SU-DHL-6 (cell line): ENCODE data around the gene VSX2.

ENCODE experiments used
- H2AFZ ChIP-seq: fragments of 200-600 bp; sonication (generic); 2 replicates; pipeline ENCODE4 v1.6.1; 2014; ENCODE audit warnings: low read depth, mild to moderate bottlenecking, moderate library complexity, mixed read lengths, antibody characterized with exemption, low read length; ENCODE audit not compliant: severe bottlenecking
- H3F3A ChIP-seq: fragments of 200-600 bp; shearing (Covaris generic); 2 replicates; pipeline ENCODE4 v1.6.0; 2016; ENCODE audit warnings: antibody characterized with exemption, mild to moderate bottlenecking; ENCODE audit not compliant: insufficient read depth
- H3K27ac ChIP-seq: fragments of 200-600 bp; sonication (generic); 2 replicates; pipeline ENCODE4 v1.5.1; 2016; ENCODE audit warnings: low read depth, mild to moderate bottlenecking, low read length, moderate library complexity, mixed read lengths
- H3K27me3 ChIP-seq: fragments of 200-600 bp; sonication (generic), shearing (Covaris generic); 2 replicates; pipeline ENCODE4 v1.6.0; 2014; ENCODE audit warnings: mild to moderate bottlenecking, low read length
- H3K36me3 ChIP-seq: fragments of 200-600 bp; sonication (generic); 2 replicates; pipeline ENCODE4 v1.6.1; 2014; ENCODE audit warnings: mild to moderate bottlenecking, low read length, mixed read lengths
- H3K4me2 ChIP-seq: fragments of 300-600, 200-600 bp; shearing (Covaris generic), sonication (generic); 2 replicates; pipeline ENCODE4 v1.6.0; 2014; ENCODE audit warnings: low read length, low read depth, mild to moderate bottlenecking; ENCODE audit not compliant: poor library complexity, severe bottlenecking
- H3K4me3 ChIP-seq: fragments of 200-600 bp; sonication (generic); 2 replicates; pipeline ENCODE4 v1.5.1; 2014; ENCODE audit warnings: antibody characterized with exemption, low read length, mild to moderate bottlenecking, mixed read lengths; ENCODE audit not compliant: insufficient read depth, poor library complexity, severe bottlenecking
- H3K79me2 ChIP-seq: fragments of 200-600 bp; sonication (generic); 2 replicates; pipeline ENCODE4 v1.6.1; 2014; ENCODE audit warnings: mild to moderate bottlenecking, low read length, moderate library complexity; ENCODE audit not compliant: insufficient read depth
- H3K9ac ChIP-seq: fragments of 200-600 bp; sonication (generic); 2 replicates; pipeline ENCODE4 v1.7.0; 2014; ENCODE audit warnings: mild to moderate bottlenecking, low read length
- H3K9me2 ChIP-seq: fragments of 200-600 bp; sonication (generic); replicated peaks from 2 replicates; pipeline ENCODE4 v1.6.1; 2014; ENCODE audit warnings: low read length; ENCODE audit not compliant: insufficient read depth
- H3K9me3 ChIP-seq: fragments of 200-600 bp; sonication (generic); 2 replicates; pipeline ENCODE4 v1.6.1; 2014; ENCODE audit warnings: low read length, mixed read lengths; ENCODE audit not compliant: insufficient read depth
- H4K20me1 ChIP-seq: fragments of 200-600 bp; sonication (generic); 2 replicates; pipeline ENCODE4 v1.6.1; 2014; ENCODE audit warnings: low read depth, mild to moderate bottlenecking, antibody characterized with exemption, low read length, moderate library complexity, mixed read lengths
- EZH2phosphoT487 ChIP-seq: fragments of 200-600 bp; sonication (generic), shearing (Covaris generic); conservative IDR thresholded peaks from 2 replicates; pipeline ENCODE4 v1.6.1; 2018; ENCODE audit warnings: mild to moderate bottlenecking, antibody characterized with exemption, low read length, moderate library complexity, mixed read lengths
- TF ChIP-seq, protein P1 (sequence below): fragments of 200-600 bp; sonication (generic); IDR thresholded peaks from one replicate; pipeline ENCODE4 v1.5.1; 2017; ENCODE audit warnings: antibody characterized with exemption, mild to moderate bottlenecking, low read length, moderate library complexity; ENCODE audit not compliant: insufficient read depth, poor library complexity, severe bottlenecking

The VSX2 gene

GRCh38 chr14:74195623-74196022 lies 43.6 kb upstream of the VSX2 start:
- TF ChIP-seq, protein P1, sequence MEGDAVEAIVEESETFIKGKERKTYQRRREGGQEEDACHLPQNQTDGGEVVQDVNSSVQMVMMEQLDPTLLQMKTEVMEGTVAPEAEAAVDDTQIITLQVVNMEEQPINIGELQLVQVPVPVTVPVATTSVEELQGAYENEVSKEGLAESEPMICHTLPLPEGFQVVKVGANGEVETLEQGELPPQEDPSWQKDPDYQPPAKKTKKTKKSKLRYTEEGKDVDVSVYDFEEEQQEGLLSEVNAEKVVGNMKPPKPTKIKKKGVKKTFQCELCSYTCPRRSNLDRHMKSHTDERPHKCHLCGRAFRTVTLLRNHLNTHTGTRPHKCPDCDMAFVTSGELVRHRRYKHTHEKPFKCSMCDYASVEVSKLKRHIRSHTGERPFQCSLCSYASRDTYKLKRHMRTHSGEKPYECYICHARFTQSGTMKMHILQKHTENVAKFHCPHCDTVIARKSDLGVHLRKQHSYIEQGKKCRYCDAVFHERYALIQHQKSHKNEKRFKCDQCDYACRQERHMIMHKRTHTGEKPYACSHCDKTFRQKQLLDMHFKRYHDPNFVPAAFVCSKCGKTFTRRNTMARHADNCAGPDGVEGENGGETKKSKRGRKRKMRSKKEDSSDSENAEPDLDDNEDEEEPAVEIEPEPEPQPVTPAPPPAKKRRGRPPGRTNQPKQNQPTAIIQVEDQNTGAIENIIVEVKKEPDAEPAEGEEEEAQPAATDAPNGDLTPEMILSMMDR = no peak
- TF ChIP-seq EZH2phosphoT487 = no peak
- no peak overlapping the region for H3K27ac ChIP-seq
- no peaks in the 10 kb centered on the region for H4K20me1 ChIP-seq
- H3K36me3 ChIP-seq = no peaks in the 10 kb centered on the region
- H3K27me3 ChIP-seq = no peaks in the 10 kb centered on the region
- H3K9me3 ChIP-seq = no peaks in the 10 kb centered on the region
- no peak overlapping the region for H3K9ac ChIP-seq
- H3F3A ChIP-seq = no peaks in the 10 kb centered on the region
- H3K4me3 ChIP-seq = no peak overlapping the region
- no peaks in the 10 kb centered on the region for H3K79me2 ChIP-seq
- no peaks in the 10 kb centered on the region for H3K9me2 ChIP-seq
- H3K4me2 ChIP-seq = no peak overlapping the region
- H2AFZ ChIP-seq = no peak overlapping the region

DNA sequence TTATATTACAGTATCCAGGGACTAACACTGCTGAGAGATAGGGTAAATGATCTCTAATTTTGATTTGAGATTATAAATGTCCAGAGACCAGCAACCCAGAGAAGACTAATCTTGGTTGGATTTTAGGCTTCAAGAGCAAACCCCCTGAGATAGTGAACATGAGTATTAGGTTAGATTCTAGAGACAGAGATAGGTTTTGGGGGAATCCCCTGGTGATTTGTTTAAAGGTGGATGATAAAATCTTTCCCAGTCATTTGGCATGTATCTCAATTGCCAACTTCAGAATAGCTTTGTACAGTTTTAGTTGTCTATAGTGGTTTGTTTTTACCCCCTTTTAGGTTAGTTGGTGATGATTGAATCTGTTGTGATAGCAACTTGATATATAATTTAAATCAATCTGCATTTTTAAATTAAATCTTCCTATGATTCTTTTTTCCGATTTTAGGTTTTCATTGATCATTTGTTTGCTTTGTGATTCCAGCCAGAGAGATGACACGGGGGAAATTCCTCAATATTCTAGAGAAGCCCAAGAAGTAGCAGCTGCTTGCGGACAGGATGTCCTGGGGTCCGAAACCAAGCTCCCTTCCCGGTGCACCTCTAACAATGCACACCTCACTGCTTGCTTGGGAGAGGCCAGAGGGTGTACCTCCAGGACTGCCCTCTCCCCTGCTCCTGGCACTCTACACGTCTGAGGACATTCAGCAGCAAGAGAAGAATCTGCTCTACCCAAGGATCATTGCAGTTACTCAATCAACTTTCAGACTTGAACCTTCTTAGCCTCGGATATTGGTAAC lies 40.6 kb upstream of the VSX2 start:
- H3K4me2 ChIP-seq = no peak overlapping the region

DNA sequence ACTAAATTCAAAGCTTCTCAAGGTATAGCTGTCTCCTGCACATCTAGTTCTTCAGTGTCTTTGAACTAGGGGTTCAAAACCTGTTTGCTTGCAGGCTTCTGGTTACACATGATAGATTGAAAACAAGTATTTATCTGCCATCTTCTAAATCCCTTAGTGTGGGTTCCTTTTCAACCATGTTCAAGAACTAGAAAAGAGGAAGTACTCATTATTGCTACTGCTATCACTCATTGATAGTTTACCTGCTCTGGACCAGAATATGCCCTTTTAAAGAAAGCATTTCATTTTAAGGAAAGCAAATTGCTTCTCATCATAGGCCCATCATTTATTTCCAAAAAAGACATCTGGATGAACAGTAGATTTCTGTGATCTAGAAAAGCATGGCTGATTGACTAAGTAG lies 37.1 kb upstream of the VSX2 start:
- Histone ChIP-seq H3K27ac (no peak overlapping the region), H3K4me3 (no peak overlapping the region), H3K9me3 (no peaks in the 10 kb centered on the region), H4K20me1 (no peaks in the 10 kb centered on the region), H3K4me2 (no peak overlapping the region), H3K9ac (no peak overlapping the region), H3K27me3 (no peaks in the 10 kb centered on the region), H2AFZ (no peak overlapping the region), H3F3A (no peaks in the 10 kb centered on the region), H3K79me2 (no peaks in the 10 kb centered on the region), H3K36me3 (no peaks in the 10 kb centered on the region), H3K9me2 (no peaks in the 10 kb centered on the region)
- no peak for TF ChIP-seq EZH2phosphoT487
- TF ChIP-seq, protein P1 = no peak

More for the DNA sequence above, 40.6 kb upstream of the VSX2 start:
- H3K79me2 ChIP-seq = no peaks in the 10 kb centered on the region
- no peaks in the 10 kb centered on the region for H4K20me1 ChIP-seq
- H3K36me3 ChIP-seq = no peaks in the 10 kb centered on the region
- H3K9me3 ChIP-seq = no peaks in the 10 kb centered on the region
- H3K4me3 ChIP-seq = no peak overlapping the region
- no peaks in the 10 kb centered on the region for H3K27me3 ChIP-seq
- H3K9me2 ChIP-seq = no peaks in the 10 kb centered on the region
- no peak overlapping the region for H2AFZ ChIP-seq
- no peaks in the 10 kb centered on the region for H3F3A ChIP-seq
- H3K9ac ChIP-seq = no peak overlapping the region
- TF ChIP-seq, protein P1 = no peak
- TF ChIP-seq EZH2phosphoT487 = no peak
- H3K27ac ChIP-seq = no peak overlapping the region
